ENCODE results near the gene ACTG1.

The ACTG1 gene

DNA sequence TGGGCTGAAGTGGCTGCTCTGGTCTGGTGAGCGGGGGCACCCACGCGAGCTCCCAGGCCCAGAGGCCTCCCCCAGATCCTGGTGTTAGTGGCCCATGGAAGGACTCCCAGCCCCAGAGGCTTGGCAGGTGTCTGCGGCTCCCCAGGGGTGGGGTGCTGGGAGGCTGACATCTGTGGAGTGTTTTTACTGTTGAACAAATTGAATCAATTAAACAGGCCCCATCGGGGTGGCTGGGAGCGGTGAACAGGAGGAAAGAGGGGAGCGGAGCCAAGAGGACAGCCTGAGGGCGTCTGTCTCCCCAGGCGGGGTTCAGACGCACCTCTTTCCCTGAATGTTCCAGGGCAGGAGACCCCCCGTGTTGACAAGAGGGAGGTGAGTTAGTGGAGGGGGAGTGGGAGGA, 29.9 kb downstream of the ACTG1 start:
- no peak overlapping the region for H3K4me3 ChIP-seq (ENCODE audit: low read depth, low read length)
- no peak for DNase-seq (ENCODE audit: low read depth)
- TF ChIP-seq, protein P1, sequence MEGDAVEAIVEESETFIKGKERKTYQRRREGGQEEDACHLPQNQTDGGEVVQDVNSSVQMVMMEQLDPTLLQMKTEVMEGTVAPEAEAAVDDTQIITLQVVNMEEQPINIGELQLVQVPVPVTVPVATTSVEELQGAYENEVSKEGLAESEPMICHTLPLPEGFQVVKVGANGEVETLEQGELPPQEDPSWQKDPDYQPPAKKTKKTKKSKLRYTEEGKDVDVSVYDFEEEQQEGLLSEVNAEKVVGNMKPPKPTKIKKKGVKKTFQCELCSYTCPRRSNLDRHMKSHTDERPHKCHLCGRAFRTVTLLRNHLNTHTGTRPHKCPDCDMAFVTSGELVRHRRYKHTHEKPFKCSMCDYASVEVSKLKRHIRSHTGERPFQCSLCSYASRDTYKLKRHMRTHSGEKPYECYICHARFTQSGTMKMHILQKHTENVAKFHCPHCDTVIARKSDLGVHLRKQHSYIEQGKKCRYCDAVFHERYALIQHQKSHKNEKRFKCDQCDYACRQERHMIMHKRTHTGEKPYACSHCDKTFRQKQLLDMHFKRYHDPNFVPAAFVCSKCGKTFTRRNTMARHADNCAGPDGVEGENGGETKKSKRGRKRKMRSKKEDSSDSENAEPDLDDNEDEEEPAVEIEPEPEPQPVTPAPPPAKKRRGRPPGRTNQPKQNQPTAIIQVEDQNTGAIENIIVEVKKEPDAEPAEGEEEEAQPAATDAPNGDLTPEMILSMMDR (IDR thresholded peaks at IDR 0.05; ENCODE audit: low read depth, low read length, missing control alignments) = no peak

DNA sequence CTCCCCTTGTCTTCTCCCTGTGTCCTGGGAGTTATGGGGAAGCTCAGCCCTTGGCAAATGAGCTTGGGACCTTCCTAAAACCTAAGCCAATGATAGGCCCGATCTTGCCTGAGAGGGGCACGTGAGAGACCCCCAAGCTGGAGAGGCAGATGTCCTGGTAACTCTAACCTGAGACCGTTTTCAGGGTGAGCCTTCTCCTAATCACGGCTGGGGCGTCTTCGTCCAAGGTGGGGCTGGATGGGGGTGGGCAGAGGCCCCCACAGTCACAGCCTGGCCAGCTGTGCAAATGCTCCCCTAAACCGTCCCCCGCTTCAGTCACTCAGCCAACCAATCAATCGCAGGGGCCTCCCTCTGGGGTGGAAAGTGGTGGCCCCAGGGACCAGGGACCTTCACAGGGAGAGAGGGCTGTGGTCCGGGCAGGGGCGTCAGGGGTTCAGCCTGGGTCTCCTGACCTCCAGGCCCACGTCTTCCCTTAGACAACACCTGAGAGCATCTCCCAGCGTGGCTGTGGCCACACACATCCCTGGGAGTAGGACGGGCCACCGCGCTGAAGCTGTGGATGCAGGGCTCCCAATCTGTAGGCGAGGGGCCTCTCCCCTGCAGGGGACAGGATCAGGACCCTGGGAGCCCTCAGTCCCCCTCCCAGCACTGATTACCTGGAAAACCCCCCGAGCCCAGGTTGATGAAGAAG, 30.6 kb downstream of the ACTG1 start:
- no peak for DNase-seq (ENCODE audit: low read depth)
- H3K4me3 ChIP-seq (ENCODE audit: low read depth, low read length) = no peak overlapping the region
- TF ChIP-seq, protein P1 (IDR thresholded peaks at IDR 0.05; ENCODE audit: low read depth, low read length, missing control alignments) = no peak

DNA sequence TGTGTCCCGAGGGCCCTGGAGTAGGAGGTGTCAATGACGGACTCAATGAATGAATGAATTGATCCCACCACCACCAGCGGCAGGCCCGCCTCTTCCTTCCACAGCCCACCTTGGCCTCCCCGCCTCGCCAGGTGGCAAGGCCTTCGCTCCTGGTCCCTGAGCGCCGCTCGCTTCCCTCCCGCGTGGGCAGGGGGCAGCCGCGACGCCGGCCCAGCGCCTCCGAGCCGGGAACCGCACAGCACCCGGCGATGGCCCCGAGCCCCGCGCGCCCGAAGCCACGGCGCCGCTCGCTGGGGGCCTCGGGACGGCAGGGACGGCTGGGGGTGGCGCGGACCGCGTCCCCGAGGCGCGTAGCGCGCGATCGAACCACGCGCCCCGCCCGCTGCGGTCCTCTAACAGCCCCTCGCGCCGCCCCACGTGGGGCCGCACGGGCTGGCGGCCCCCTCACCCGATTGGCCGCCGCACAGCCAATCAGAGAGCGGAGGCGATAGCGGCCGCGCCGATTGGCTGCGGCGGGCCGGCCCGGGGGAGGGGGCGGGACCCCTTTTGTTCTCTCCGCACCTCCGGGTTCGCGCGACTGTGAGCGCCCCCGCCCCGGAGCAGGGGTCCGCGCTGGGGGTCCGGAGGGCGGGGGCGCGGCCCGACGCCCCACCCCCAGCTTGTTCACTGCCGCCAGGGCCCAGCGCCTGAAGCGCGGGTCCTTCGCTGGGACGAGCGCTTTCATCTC, 31.4 kb downstream of the ACTG1 start:
- TF ChIP-seq, protein P1 (IDR thresholded peaks at IDR 0.05; ENCODE audit: low read depth, low read length, missing control alignments) = no peak
- DNase-seq (ENCODE audit: low read depth) = no peak
- H3K4me3 ChIP-seq (ENCODE audit: low read depth, low read length) = no peak overlapping the region

DNA sequence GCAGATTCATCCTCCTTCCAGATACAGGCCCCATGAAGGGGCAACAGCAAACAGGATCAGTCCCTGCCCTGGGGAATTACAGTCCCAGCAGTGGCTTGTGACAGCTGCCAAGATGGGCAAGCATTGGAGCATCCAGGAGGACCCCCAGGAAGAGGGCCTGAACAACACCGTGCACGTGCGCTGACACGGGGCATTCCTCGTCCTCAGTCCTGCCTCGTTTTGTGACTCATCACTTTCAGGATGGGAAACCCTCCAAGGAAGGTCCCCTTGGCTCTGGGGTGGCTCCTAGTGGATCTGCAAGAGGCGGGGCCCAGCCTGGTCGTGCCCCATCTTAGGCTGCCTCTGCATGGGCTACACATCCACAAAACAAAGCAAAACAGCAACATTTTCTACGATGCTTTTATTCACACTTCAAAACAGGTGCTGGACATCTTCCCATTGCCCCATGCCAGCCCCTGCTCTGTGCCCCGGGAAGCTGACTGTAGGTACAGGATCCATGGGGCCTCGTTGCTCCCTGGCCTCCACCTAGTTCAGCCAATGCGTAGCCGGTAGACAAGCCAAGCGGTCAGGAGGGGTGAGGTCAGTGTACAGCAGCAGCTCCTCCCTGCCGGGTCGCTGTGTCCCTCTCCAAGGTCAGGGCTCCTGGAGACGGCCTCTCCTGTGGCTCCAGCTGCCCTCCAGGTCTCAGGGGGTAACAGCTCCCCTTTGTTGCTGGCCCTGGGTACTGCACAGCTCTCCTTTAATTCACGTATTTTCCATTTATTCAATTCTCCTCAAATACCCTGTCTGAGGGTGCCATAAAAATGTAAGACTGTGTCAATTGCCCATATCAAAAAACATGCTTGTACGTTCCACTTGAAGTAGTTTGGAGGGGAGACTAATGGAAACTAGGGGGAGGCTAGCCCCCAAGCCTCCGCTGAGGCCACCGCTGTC, 32.2 kb downstream of the ACTG1 start:
- TF ChIP-seq, protein P1 (IDR thresholded peaks at IDR 0.05; ENCODE audit: low read depth, low read length, missing control alignments) = no peak
- DNase-seq (ENCODE audit: low read depth) = no peak
- no peak overlapping the region for H3K4me3 ChIP-seq (ENCODE audit: low read depth, low read length)

DNA sequence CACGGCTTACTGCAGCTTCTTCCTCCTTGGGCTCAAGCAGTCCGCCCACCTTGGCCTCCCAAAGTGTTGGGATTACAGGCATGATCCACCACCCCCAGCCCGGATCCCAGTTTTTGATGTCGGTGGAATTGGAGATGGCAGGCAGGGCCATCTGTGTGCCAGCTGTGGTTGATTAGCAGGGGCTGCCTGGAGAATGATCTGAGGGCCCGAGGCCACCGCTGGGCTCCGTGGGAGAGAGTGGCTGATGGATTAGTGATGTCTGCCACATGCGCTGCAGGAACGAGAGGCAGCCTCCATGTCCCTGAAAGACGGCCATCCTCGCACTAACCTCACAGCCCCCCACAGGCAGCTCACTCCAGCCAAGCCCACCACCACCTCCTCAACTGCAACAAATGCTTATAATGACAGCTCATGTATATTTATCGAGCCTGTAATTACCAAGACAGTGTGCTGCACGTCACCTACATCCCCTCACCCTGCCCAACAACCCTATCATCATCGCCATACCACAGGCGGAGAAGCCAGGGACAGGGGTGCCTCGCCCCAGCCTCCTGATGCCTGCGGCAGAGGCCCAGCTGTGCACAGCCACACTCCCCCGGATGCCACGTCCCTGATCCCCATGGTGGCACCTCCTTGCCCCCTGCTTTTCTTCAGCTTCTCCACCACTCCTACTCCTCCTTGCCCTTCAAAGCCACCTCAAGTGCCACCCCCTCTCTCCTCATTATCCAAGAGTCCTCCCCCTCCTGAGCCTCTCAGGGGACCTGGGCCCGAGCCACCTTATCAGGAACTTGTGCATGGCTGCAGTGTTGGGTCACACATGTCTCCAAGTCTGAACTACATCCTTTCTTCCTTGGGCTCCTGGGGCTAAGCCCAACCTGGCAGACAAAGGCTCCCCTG, 33.2 kb downstream of the ACTG1 start:
- no peak for DNase-seq (ENCODE audit: low read depth)
- TF ChIP-seq, protein P1 (IDR thresholded peaks at IDR 0.05; ENCODE audit: low read depth, low read length, missing control alignments) = no peak
- no peak overlapping the region for H3K4me3 ChIP-seq (ENCODE audit: low read depth, low read length)

DNA sequence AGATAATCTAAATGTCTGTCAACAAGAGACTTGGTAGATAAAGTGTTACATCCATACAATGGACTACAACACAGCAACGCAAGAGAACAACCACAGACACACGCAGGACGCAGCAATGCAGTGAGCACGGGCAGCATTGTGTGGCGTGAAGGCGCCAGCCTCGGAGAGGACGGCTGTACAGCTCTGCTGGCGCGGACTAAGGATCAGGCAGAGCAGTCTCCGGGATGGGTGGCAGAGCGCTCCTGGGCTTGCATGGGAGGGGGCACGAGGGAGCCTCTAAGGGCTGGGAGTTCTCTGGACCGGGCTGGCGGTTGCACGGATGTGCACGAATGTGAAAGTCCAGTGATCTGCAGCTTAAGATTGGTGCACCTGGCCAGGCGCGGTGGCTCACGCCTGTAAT, 34.5 kb downstream of the ACTG1 start:
- no peak for DNase-seq (ENCODE audit: low read depth)
- TF ChIP-seq, protein P1 (IDR thresholded peaks at IDR 0.05; ENCODE audit: low read depth, low read length, missing control alignments) = no peak
- H3K4me3 ChIP-seq (ENCODE audit: low read depth, low read length) = no peak overlapping the region

All from GM12864 (cell line).